ENCODE data around the gene LRRC71.

DNA sequence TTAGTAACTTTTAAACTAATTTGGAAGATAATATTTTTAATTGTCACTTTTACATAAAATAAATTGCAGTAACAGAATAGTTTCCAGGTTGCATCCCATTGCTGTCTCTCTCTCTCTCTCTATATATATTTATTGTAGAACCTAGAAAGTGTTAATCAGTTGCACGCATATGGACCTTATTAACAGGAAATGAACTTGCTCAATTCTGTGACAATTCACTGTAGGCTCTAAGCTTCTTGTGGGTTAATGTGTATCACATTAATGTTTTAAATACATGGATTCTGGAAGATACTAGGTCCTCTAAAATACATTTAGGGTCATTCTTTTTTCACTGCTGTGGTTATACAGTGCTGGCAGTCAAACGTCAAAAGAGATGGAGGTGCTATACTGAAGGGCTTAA is 33.1 kb downstream of the LRRC71 start:
- TF ChIP-seq POLR2A (IDR thresholded peaks at IDR 0.05; ENCODE audit: low read depth, low read length) (no peak), CTCF (IDR thresholded peaks at IDR 0.05 in 2 of 3, conservative IDR thresholded peaks at IDR 0.05 in 1 of 3; ENCODE audit: control insufficient read depth in 2 of 3, extremely low read depth in 1 of 3, insufficient read depth in 1 of 3, low read depth in 3 of 3, low read length in 3 of 3) (no peak), CREB1 (IDR thresholded peaks at IDR 0.05; ENCODE audit: low read depth) (no peak), PRDM15 (CRISPR knock-in tag; IDR thresholded peaks at IDR 0.05) (no peak), EZH2 (IDR thresholded peaks at IDR 0.05; ENCODE audit: borderline replicate concordance, control insufficient read depth, low read depth, low read length) (no peak), ZBED1 (IDR thresholded peaks at IDR 0.05; ENCODE audit: borderline replicate concordance) (no peak), CHD1 (IDR thresholded peaks at IDR 0.05; ENCODE audit: low read depth, low read length) (no peak), HDAC6 (IDR thresholded peaks at IDR 0.05; ENCODE audit: unreplicated experiment) (no peak), SUZ12 (IDR thresholded peaks at IDR 0.05; ENCODE audit: unreplicated experiment) (no peak), YBX1 (IDR thresholded peaks at IDR 0.05) (no peak), ZNF274 (IDR thresholded peaks at IDR 0.05; ENCODE audit: insufficient read depth, insufficient read length) (no peak), JUND (IDR thresholded peaks at IDR 0.05; ENCODE audit: low read depth, low read length) (no peak)
- TF ChIP-seq, protein P1, sequence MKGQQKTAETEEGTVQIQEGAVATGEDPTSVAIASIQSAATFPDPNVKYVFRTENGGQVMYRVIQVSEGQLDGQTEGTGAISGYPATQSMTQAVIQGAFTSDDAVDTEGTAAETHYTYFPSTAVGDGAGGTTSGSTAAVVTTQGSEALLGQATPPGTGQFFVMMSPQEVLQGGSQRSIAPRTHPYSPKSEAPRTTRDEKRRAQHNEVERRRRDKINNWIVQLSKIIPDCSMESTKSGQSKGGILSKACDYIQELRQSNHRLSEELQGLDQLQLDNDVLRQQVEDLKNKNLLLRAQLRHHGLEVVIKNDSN (IDR thresholded peaks at IDR 0.05; ENCODE audit: borderline replicate concordance, extremely low read length, insufficient read depth, low read depth, low read length), result no peak
- TF ChIP-seq, protein P2, sequence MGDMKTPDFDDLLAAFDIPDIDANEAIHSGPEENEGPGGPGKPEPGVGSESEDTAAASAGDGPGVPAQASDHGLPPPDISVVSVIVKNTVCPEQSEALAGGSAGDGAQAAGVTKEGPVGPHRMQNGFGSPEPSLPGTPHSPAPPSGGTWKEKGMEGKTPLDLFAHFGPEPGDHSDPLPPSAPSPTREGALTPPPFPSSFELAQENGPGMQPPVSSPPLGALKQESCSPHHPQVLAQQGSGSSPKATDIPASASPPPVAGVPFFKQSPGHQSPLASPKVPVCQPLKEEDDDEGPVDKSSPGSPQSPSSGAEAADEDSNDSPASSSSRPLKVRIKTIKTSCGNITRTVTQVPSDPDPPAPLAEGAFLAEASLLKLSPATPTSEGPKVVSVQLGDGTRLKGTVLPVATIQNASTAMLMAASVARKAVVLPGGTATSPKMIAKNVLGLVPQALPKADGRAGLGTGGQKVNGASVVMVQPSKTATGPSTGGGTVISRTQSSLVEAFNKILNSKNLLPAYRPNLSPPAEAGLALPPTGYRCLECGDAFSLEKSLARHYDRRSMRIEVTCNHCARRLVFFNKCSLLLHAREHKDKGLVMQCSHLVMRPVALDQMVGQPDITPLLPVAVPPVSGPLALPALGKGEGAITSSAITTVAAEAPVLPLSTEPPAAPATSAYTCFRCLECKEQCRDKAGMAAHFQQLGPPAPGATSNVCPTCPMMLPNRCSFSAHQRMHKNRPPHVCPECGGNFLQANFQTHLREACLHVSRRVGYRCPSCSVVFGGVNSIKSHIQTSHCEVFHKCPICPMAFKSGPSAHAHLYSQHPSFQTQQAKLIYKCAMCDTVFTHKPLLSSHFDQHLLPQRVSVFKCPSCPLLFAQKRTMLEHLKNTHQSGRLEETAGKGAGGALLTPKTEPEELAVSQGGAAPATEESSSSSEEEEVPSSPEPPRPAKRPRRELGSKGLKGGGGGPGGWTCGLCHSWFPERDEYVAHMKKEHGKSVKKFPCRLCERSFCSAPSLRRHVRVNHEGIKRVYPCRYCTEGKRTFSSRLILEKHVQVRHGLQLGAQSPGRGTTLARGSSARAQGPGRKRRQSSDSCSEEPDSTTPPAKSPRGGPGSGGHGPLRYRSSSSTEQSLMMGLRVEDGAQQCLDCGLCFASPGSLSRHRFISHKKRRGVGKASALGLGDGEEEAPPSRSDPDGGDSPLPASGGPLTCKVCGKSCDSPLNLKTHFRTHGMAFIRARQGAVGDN (IDR thresholded peaks at IDR 0.05), result no peak

Measured in GM12878 (cell line).